HL-60 (cell line): ENCODE measurements around the gene ARFGAP3.

Experiments
- CTCF ChIP-seq: IDR thresholded peaks from one replicate; pipeline ENCODE4 v1.5.1; 2011; ENCODE audit warnings: low read length, control low read depth, inconsistent platforms; ENCODE audit not compliant: insufficient read depth
- GABPA ChIP-seq: IDR thresholded peaks from 2 replicates; pipeline ENCODE4 v1.6.1; 2012; ENCODE audit warnings: low read depth
- POLR2AphosphoS5 ChIP-seq: IDR thresholded peaks from 2 replicates; pipeline ENCODE4 v1.6.1; 2012; ENCODE audit warnings: low read depth
- SPI1 ChIP-seq: IDR thresholded peaks from 2 replicates; pipeline ENCODE4 v1.6.1; 2012; ENCODE audit warnings: low read depth, mild to moderate bottlenecking, borderline replicate concordance
- TF ChIP-seq, protein P1 (sequence below): IDR thresholded peaks from 2 replicates; pipeline ENCODE4 v1.6.1; 2012; ENCODE audit warnings: low read depth; ENCODE audit not compliant: insufficient replicate concordance

GRCh38 chr22:42769574-42770447 lies 87.3 kb downstream of the ARFGAP3 start:
- TF ChIP-seq CTCF (no peak), POLR2AphosphoS5 (no peak), GABPA (no peak), SPI1 (peak; percentile 25; the same call in 1 of the 2 replicates)
- TF ChIP-seq, protein P1, sequence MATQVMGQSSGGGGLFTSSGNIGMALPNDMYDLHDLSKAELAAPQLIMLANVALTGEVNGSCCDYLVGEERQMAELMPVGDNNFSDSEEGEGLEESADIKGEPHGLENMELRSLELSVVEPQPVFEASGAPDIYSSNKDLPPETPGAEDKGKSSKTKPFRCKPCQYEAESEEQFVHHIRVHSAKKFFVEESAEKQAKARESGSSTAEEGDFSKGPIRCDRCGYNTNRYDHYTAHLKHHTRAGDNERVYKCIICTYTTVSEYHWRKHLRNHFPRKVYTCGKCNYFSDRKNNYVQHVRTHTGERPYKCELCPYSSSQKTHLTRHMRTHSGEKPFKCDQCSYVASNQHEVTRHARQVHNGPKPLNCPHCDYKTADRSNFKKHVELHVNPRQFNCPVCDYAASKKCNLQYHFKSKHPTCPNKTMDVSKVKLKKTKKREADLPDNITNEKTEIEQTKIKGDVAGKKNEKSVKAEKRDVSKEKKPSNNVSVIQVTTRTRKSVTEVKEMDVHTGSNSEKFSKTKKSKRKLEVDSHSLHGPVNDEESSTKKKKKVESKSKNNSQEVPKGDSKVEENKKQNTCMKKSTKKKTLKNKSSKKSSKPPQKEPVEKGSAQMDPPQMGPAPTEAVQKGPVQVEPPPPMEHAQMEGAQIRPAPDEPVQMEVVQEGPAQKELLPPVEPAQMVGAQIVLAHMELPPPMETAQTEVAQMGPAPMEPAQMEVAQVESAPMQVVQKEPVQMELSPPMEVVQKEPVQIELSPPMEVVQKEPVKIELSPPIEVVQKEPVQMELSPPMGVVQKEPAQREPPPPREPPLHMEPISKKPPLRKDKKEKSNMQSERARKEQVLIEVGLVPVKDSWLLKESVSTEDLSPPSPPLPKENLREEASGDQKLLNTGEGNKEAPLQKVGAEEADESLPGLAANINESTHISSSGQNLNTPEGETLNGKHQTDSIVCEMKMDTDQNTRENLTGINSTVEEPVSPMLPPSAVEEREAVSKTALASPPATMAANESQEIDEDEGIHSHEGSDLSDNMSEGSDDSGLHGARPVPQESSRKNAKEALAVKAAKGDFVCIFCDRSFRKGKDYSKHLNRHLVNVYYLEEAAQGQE = no peak
